NT2/D1 (cell line): ENCODE measurements around the gene PRPS2.

Experiments used
- SUZ12 ChIP-seq: IDR thresholded peaks from 2 replicates; pipeline ENCODE4 v1.6.1; 2011; ENCODE audit not compliant: insufficient read length, insufficient read depth; ENCODE audit errors: extremely low read depth
- YY1 ChIP-seq: IDR thresholded peaks from 2 replicates; pipeline ENCODE4 v1.6.1; 2011; ENCODE audit not compliant: insufficient read length, insufficient read depth
- ZNF274 ChIP-seq: IDR thresholded peaks from 2 replicates; pipeline ENCODE4 v1.6.1; 2011; ENCODE audit warnings: mild to moderate bottlenecking, low read depth, low read length

- no peak for TF ChIP-seq YY1
- no peak for TF ChIP-seq ZNF274
- TF ChIP-seq SUZ12: no peak
These were observed 19.7 kb upstream of the PRPS2 start for GRCh38 chrX:12771445-12772069.
